NOMO-1 (cell line): ENCODE data around the gene MXI1.
"Not testable (repeated sequence)": the region's sequence is repeated elsewhere in the genome, so short reads cannot be mapped to it uniquely, and the experiment has no call there.

Experiments
- DNase-seq, 2 experiments: peaks; one replicate each; lab custom pipeline; 2025; ENCODE audit not compliant: unreplicated experiment in 2 of 2; lab: John Stamatoyannopoulos, UW

The MXI1 gene

GRCh38 chr10:110269374-110270318 is 62.2 kb downstream of the MXI1 start:
- peak in 1 of 2 experiments; percentile 31 for DNase-seq

- not testable (repeated sequence) for DNase-seq
These were observed 65.6 kb downstream of the MXI1 start for GRCh38 chr10:110272995-110273394.

GRCh38 chr10:110273474-110273873 is 66.1 kb downstream of the MXI1 start:
- peak; percentile 50 to 95 for DNase-seq

- peak in 1 of 2 experiments; percentile 22 for DNase-seq
These were observed 66.7 kb downstream of the MXI1 start for GRCh38 chr10:110274072-110274627.

GRCh38 chr10:110274647-110275046 is 67.2 kb downstream of the MXI1 start:
- no peak for DNase-seq

- no peak for DNase-seq
These were observed 67.8 kb downstream of the MXI1 start for GRCh38 chr10:110275128-110275729.

GRCh38 chr10:110276603-110277002 is 69.2 kb downstream of the MXI1 start:
- DNase-seq = no peak

GRCh38 chr10:110277591-110277990 is 70.2 kb downstream of the MXI1 start:
- DNase-seq = no peak

- no peak for DNase-seq
These were observed 71.4 kb downstream of the MXI1 start for GRCh38 chr10:110278562-110279406.

GRCh38 chr10:110279407-110279986 is 72.1 kb downstream of the MXI1 start:
- peak; percentile 57 to 91 for DNase-seq

GRCh38 chr10:110284262-110284661 is 76.9 kb downstream of the MXI1 start:
- DNase-seq = no peak

GRCh38 chr10:110285501-110285900 is 78.1 kb downstream of the MXI1 start:
- no peak for DNase-seq

GRCh38 chr10:110286841-110287240 is 79.4 kb downstream of the MXI1 start:
- DNase-seq = no peak

- no peak for DNase-seq
These were observed 89.6 kb downstream of the MXI1 start for GRCh38 chr10:110296966-110297365.

GRCh38 chr10:110300486-110300986 is 93.1 kb downstream of the MXI1 start:
- no peak for DNase-seq

GRCh38 chr10:110303681-110304080 is 96.3 kb downstream of the MXI1 start:
- no peak for DNase-seq

GRCh38 chr10:110304394-110304779 is 97.0 kb downstream of the MXI1 start:
- DNase-seq = no peak

- peak; percentile 87 to 94 for DNase-seq
These were observed 97.5 kb downstream of the MXI1 start, which contains the start of gene SMNDC1 for GRCh38 chr10:110304780-110305421. SMNDC1 (minus strand) TSS chr10:110304920; CDS start chr10:110303587, 1,333 bp downstream.

- DNase-seq = peak; percentile 75 to 96
These were observed 98.5 kb downstream of the MXI1 start for GRCh38 chr10:110305767-110306451.
